Suprapubic skin (tissue), 3 donors: Measurements from ENCODE around the gene TRABD2A.

Experiments used
- CTCF ChIP-seq, 2 donors: fragments of 200-600 bp in 1 of 2; fragments of 450-650 bp in 1 of 2; sonication (generic) in 1 of 2; IDR thresholded peaks; one replicate each; pipeline ENCODE4 v1.5.1; 2016 to 2019; ENCODE audit warnings: antibody characterized with exemption in 2 of 2, mild to moderate bottlenecking in 1 of 2, moderate library complexity in 1 of 2
- POLR2A ChIP-seq, 2 donors: fragments of 450-650 bp; IDR thresholded peaks; one replicate each; pipeline ENCODE4 v1.6.1; 2017; ENCODE audit warnings: antibody characterized with exemption in 2 of 2, mild to moderate bottlenecking in 2 of 2, moderate library complexity in 2 of 2

GRCh38 chr2:84846741-84847142, 34.1 kb downstream of the TRABD2A start:
- TF ChIP-seq CTCF (IDR thresholded peaks at IDR 0.05), result no peak
- no peak for TF ChIP-seq POLR2A (IDR thresholded peaks at IDR 0.05)
